Measurements from ENCODE around the gene UBE2A.

The UBE2A gene

DNA sequence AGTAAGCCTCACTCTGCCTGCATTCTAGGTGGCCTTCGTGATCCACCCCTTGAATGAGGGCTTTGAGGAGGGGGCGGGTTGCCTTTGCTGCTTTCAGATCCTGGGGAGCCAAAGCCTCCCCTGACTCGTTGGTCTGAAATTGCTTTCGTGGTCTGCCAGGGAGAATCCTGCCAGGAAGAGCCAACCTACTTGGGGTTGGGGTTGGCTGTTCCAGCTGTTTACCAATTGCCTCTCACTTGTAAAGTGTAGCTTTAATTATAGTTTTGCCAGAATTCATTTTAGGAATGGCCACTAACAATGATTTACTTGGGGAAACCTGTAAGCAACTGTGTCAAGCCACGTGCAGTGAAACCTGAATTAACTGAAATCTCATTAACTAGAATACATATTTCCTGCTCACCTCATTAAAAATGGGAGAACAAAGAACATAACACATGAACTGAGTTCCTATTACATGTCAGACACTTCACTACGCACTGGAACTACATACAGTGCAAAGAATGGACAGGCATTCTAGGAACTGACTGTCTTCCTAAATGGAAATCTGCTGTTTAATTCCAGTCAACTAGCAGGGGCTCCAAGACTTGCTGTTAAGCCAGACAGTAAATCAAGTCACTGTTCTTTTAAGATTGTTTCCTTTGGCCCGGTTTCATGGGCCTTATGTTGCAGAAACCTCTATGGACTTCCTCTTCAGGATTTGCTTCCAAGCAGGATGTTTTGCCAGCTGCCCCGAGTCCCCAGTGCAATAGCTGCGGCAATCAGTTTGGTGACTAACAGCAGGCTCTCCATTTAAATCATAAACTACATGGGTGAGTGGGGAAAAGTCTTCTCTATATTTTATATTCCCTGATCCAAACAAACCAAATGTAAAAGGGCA, 48.2 kb downstream of the UBE2A start:
- Histone ChIP-seq H2BK120ac (ENCODE audit: low read depth, low read length) (no peak overlapping the region), H3K4me2 (ENCODE audit: insufficient read depth, low read length, poor library complexity, severe bottlenecking) (no peak overlapping the region), H2BK12ac (ENCODE audit: low read length) (no peak overlapping the region), H3K23ac (ENCODE audit: low read depth, low read length, poor library complexity) (no peak overlapping the region), H2BK15ac (ENCODE audit: low read length) (no peak overlapping the region), H2BK5ac (ENCODE audit: low read length) (no peak overlapping the region), H2AFZ (ENCODE audit: low read length) (no peak overlapping the region), H3K27me3 (ENCODE audit: control insufficient read depth in 3 of 3, insufficient read depth in 3 of 3, low read depth in 1 of 3, low read length in 3 of 3) (no peaks in the 10 kb centered on the region), H4K8ac (ENCODE audit: low read depth, low read length) (no peak overlapping the region), H3K4ac (ENCODE audit: low read length) (no peak overlapping the region), H3K18ac (ENCODE audit: low read length) (no peak overlapping the region), H2AK5ac (ENCODE audit: low read depth, low read length) (no peak overlapping the region), H3K27ac (replicated peaks; ENCODE audit: low read length) (no peak overlapping the region), H3K4me1 (ENCODE audit: control insufficient read depth in 2 of 2, insufficient read depth in 1 of 2, low read depth in 1 of 2, low read length in 2 of 2) (no peaks in the 10 kb centered on the region), H3K4me3 (ENCODE audit: low read length in 2 of 2) (no peak overlapping the region), H3K14ac (ENCODE audit: low read length) (no peak overlapping the region), H3K79me1 (ENCODE audit: low read depth, low read length) (no peaks in the 10 kb centered on the region), H3K36me3 (replicated peaks in 1 of 2; ENCODE audit: control insufficient read depth in 2 of 2, insufficient read depth in 2 of 2, low read length in 2 of 2) (no peaks in the 10 kb centered on the region), H4K91ac (ENCODE audit: low read depth, low read length, poor library complexity) (no peak overlapping the region), H3K9ac (ENCODE audit: low read depth, low read length, poor library complexity) (no peak overlapping the region), H3K9me3 (replicated peaks in 1 of 2; ENCODE audit: control insufficient read depth in 2 of 2, insufficient read depth in 1 of 2, low read depth in 1 of 2, low read length in 2 of 2) (no peaks in the 10 kb centered on the region)
- no CpG with 5 or more reads among the region's 9 CpGs for WGBS, 2 donors (ENCODE audit: extremely low coverage in 2 of 2, insufficient read length in 2 of 2, insufficient replicate concordance in 1 of 2)
- DNase-seq (ENCODE audit: low spot score), result no peak

DNA sequence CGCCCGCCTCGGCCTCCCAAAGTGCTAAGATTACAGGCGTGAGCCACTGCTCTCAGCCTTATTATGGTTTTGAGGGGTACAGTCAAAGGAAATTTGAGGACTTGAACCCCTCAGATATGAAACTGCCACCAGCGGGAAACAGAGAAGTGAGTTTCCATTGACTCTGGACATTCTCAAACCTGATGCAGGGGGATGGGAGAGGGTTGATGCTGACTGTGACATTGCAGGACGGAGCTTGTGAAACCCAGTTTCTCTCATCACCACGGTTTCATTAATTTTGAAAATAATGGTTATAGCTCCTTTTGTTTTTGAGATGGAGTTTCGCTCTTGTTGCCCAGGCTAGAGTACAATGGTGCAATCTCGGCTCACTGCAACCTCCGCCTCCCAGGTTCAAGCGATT, 50.1 kb downstream of the UBE2A start:
- Histone ChIP-seq H3K36me3 (replicated peaks in 1 of 2; ENCODE audit: control insufficient read depth in 2 of 2, insufficient read depth in 2 of 2, low read length in 2 of 2) (peaks cover 0 to 6% of the 10 kb centered on the region in 2 donors), H3K23ac (ENCODE audit: low read depth, low read length, poor library complexity) (no peak overlapping the region), H4K8ac (ENCODE audit: low read depth, low read length) (no peak overlapping the region), H4K91ac (ENCODE audit: low read depth, low read length, poor library complexity) (no peak overlapping the region), H2AK5ac (ENCODE audit: low read depth, low read length) (no peak overlapping the region), H3K4me3 (ENCODE audit: low read length in 2 of 2) (no peak overlapping the region), H3K27ac (replicated peaks; ENCODE audit: low read length) (no peak overlapping the region), H3K9me3 (replicated peaks in 1 of 2; ENCODE audit: control insufficient read depth in 2 of 2, insufficient read depth in 1 of 2, low read depth in 1 of 2, low read length in 2 of 2) (no peaks in the 10 kb centered on the region), H3K4ac (ENCODE audit: low read length) (no peak overlapping the region), H2AFZ (ENCODE audit: low read length) (no peak overlapping the region), H3K4me1 (ENCODE audit: control insufficient read depth in 2 of 2, insufficient read depth in 1 of 2, low read depth in 1 of 2, low read length in 2 of 2) (no peaks in the 10 kb centered on the region), H2BK120ac (ENCODE audit: low read depth, low read length) (no peak overlapping the region), H3K18ac (ENCODE audit: low read length) (no peak overlapping the region), H3K79me1 (ENCODE audit: low read depth, low read length) (no peaks in the 10 kb centered on the region), H3K14ac (ENCODE audit: low read length) (no peak overlapping the region), H3K4me2 (ENCODE audit: insufficient read depth, low read length, poor library complexity, severe bottlenecking) (no peak overlapping the region), H2BK12ac (ENCODE audit: low read length) (no peak overlapping the region), H2BK5ac (ENCODE audit: low read length) (no peak overlapping the region), H2BK15ac (ENCODE audit: low read length) (no peak overlapping the region), H3K9ac (ENCODE audit: low read depth, low read length, poor library complexity) (no peak overlapping the region), H3K27me3 (ENCODE audit: control insufficient read depth in 3 of 3, insufficient read depth in 3 of 3, low read depth in 1 of 3, low read length in 3 of 3) (no peaks in the 10 kb centered on the region)
- no peak for DNase-seq (ENCODE audit: low spot score)
- WGBS, 2 donors (ENCODE audit: extremely low coverage in 2 of 2, insufficient read length in 2 of 2, insufficient replicate concordance in 1 of 2), result no CpG with 5 or more reads among the region's 11 CpGs

DNA sequence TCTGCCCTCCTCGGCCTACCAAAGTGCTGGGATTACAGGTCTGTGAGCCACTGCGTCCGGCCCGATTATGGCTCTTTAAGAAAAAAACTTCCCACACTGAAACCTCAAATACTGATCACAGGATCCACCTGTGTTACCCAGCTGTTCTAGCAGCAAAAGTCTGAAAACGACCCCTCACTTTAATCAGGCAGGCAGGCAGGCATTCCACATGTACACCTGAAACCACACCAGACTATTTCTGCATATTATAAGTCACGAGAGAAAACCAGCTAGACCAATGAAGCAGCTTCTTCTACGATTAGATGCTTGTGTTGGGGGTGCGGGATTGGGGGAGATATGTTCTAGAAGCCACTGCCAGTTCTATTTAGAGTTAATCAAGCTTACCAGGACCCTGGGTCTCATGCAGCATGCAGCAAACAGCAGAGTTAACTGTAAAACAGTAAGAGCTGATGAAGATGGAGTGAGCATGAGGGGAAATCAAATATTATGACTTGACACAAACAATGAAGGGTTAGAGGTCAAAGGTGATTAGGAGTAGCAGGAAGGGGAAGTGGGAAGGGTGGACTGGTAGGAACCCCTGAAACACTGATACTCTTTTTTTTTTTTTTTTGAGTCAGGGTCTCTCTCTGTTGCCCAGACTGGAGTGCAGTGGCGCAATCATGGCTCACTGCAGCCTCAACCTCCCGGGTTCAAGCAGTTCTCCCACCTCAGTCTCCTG, 50.7 kb downstream of the UBE2A start:
- Histone ChIP-seq H3K27me3 (ENCODE audit: control insufficient read depth in 3 of 3, insufficient read depth in 3 of 3, low read depth in 1 of 3, low read length in 3 of 3) (no peaks in the 10 kb centered on the region), H3K9me3 (replicated peaks in 1 of 2; ENCODE audit: control insufficient read depth in 2 of 2, insufficient read depth in 1 of 2, low read depth in 1 of 2, low read length in 2 of 2) (no peaks in the 10 kb centered on the region), H3K4ac (ENCODE audit: low read length) (no peak overlapping the region), H3K36me3 (replicated peaks in 1 of 2; ENCODE audit: control insufficient read depth in 2 of 2, insufficient read depth in 2 of 2, low read length in 2 of 2) (peaks cover 0 to 8% of the 10 kb centered on the region in 2 donors), H2AK5ac (ENCODE audit: low read depth, low read length) (no peak overlapping the region), H2BK5ac (ENCODE audit: low read length) (no peak overlapping the region), H3K4me2 (ENCODE audit: insufficient read depth, low read length, poor library complexity, severe bottlenecking) (no peak overlapping the region), H2BK12ac (ENCODE audit: low read length) (no peak overlapping the region), H2BK15ac (ENCODE audit: low read length) (no peak overlapping the region), H3K18ac (ENCODE audit: low read length) (no peak overlapping the region), H3K79me1 (ENCODE audit: low read depth, low read length) (no peaks in the 10 kb centered on the region), H3K4me1 (ENCODE audit: control insufficient read depth in 2 of 2, insufficient read depth in 1 of 2, low read depth in 1 of 2, low read length in 2 of 2) (no peaks in the 10 kb centered on the region), H2AFZ (ENCODE audit: low read length) (no peak overlapping the region), H4K8ac (ENCODE audit: low read depth, low read length) (no peak overlapping the region), H3K23ac (ENCODE audit: low read depth, low read length, poor library complexity) (no peak overlapping the region), H2BK120ac (ENCODE audit: low read depth, low read length) (no peak overlapping the region), H4K91ac (ENCODE audit: low read depth, low read length, poor library complexity) (no peak overlapping the region), H3K27ac (replicated peaks; ENCODE audit: low read length) (no peak overlapping the region), H3K4me3 (ENCODE audit: low read length in 2 of 2) (no peak overlapping the region), H3K9ac (ENCODE audit: low read depth, low read length, poor library complexity) (no peak overlapping the region), H3K14ac (ENCODE audit: low read length) (no peak overlapping the region)
- DNase-seq (ENCODE audit: low spot score), result no peak
- no CpG with 5 or more reads among the region's 10 CpGs for WGBS, 2 donors (ENCODE audit: extremely low coverage in 2 of 2, insufficient read length in 2 of 2, insufficient replicate concordance in 1 of 2)

DNA sequence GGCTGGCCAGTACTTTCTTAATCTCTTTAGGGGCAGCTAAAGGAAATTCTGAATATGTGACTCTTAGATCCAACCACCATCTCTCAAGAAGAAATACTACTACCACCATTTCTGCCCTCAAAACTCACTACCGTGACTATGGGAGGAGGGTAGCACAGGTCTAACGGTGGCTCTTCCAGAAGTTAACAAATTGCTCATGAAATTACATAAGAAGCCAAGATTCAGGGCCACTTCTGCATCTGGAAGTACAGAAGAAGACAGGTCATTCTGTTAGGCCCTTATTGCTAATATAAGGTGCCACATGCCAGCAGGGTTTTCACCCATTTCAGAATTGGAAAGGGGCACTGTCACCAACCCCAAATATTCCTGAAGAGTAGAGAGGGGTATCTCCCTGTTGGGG, 51.5 kb downstream of the UBE2A start:
- no peak overlapping the region for H4K8ac ChIP-seq (ENCODE audit: low read depth, low read length)

More for the DNA sequence above, 51.5 kb downstream of the UBE2A start:
- Histone ChIP-seq H2AK5ac (ENCODE audit: low read depth, low read length) (no peak overlapping the region), H2BK15ac (ENCODE audit: low read length) (no peak overlapping the region), H3K9ac (ENCODE audit: low read depth, low read length, poor library complexity) (no peak overlapping the region), H3K18ac (ENCODE audit: low read length) (no peak overlapping the region), H4K91ac (ENCODE audit: low read depth, low read length, poor library complexity) (no peak overlapping the region), H3K27me3 (ENCODE audit: control insufficient read depth in 3 of 3, insufficient read depth in 3 of 3, low read depth in 1 of 3, low read length in 3 of 3) (no peaks in the 10 kb centered on the region), H3K4me1 (ENCODE audit: control insufficient read depth in 2 of 2, insufficient read depth in 1 of 2, low read depth in 1 of 2, low read length in 2 of 2) (no peaks in the 10 kb centered on the region), H2BK120ac (ENCODE audit: low read depth, low read length) (no peak overlapping the region), H2AFZ (ENCODE audit: low read length) (no peak overlapping the region), H3K4ac (ENCODE audit: low read length) (no peak overlapping the region), H3K4me2 (ENCODE audit: insufficient read depth, low read length, poor library complexity, severe bottlenecking) (no peak overlapping the region), H3K9me3 (replicated peaks in 1 of 2; ENCODE audit: control insufficient read depth in 2 of 2, insufficient read depth in 1 of 2, low read depth in 1 of 2, low read length in 2 of 2) (no peaks in the 10 kb centered on the region), H3K4me3 (ENCODE audit: low read length in 2 of 2) (no peak overlapping the region), H3K27ac (replicated peaks; ENCODE audit: low read length) (no peak overlapping the region), H3K23ac (ENCODE audit: low read depth, low read length, poor library complexity) (no peak overlapping the region), H2BK5ac (ENCODE audit: low read length) (no peak overlapping the region), H3K36me3 (replicated peaks in 1 of 2; ENCODE audit: control insufficient read depth in 2 of 2, insufficient read depth in 2 of 2, low read length in 2 of 2) (peaks cover 0 to 11% of the 10 kb centered on the region in 2 donors), H3K14ac (ENCODE audit: low read length) (no peak overlapping the region), H3K79me1 (ENCODE audit: low read depth, low read length) (no peaks in the 10 kb centered on the region), H2BK12ac (ENCODE audit: low read length) (no peak overlapping the region)
- DNase-seq (ENCODE audit: low spot score), result no peak
- no CpG with 5 or more reads among the region's 2 CpGs for WGBS, 2 donors (ENCODE audit: extremely low coverage in 2 of 2, insufficient read length in 2 of 2, insufficient replicate concordance in 1 of 2)
